ENCODE data around the gene DRC7. TPM values are rescaled to one million over a fixed set of nuclear protein-coding genes. Genes with fewer than 3 reads are reported as not detected.

The DRC7 gene
- total and polyA plus RNA-seq, 9 of the 15 experiments (the other 6 are each of a cell fraction or from before 2014, with no cell fraction given): 0.04 to 0.33 (median 0.12) TPM; not detected in 3

DNA sequence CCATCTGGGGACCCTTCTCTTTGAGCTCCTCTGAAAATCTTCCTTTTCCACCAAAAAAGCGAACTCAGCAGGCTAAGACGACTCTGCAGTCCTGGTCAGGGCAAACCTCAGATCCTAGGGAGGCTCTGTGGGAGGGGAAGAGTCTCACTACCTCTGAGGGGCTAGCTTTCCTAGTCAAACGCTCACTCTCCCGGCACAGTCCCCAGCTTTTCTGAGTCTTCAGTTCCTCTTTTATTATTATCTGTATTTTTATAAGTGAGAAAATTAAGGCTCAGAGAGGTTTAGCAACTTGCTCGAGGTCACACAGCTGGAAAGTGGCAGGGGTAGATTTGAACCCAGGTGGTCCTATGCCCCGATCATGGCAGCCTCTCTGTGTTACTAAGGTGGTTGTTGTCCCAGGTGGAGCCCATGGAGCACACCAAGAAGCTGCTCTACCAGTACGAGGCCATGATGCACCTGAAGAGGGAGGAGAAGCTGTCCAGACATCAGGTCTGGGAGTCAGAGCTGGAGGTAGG, 31.9 kb downstream of the DRC7 start:
- BruUV-seq (replicated peaks): no TSS peak
- Histone ChIP-seq H2AFZ (ENCODE audit: low read depth, low read length) (no peak overlapping the region), H3K4me2 (ENCODE audit: insufficient read depth, low read length) (no peak overlapping the region), H3K4me3 (no peak overlapping the region), H4K20me1 (replicated peaks; ENCODE audit: control insufficient read depth, insufficient read depth, low read length) (no peaks in the 10 kb centered on the region), H3K9ac (ENCODE audit: insufficient read depth in 1 of 2, low read depth in 2 of 2, low read length in 2 of 2) (no peak overlapping the region), H3K79me2 (ENCODE audit: control insufficient read depth, insufficient read depth, low read length) (no peaks in the 10 kb centered on the region), H3K36me3 (ENCODE audit: control insufficient read depth, insufficient read depth, low read length) (no peaks in the 10 kb centered on the region), H3K4me1 (replicated peaks in 1 of 2; ENCODE audit: control insufficient read depth in 2 of 2, insufficient read depth in 2 of 2, low read length in 2 of 2) (peaks cover 7 to 19% of the 10 kb centered on the region in 2 experiments), H3K9me1 (ENCODE audit: control insufficient read depth, insufficient read depth, low read length) (no peaks in the 10 kb centered on the region), H3K27me3 (ENCODE audit: control insufficient read depth in 2 of 2, insufficient read depth in 2 of 2, low read length in 2 of 2) (0 out of 5 replicates have a peak, but pooled peaks cover 0 to 5% of the 10 kb centered on the region in 2 experiments), H3K9me3 (replicated peaks; ENCODE audit: control insufficient read depth, insufficient read depth, low read depth, low read length) (no peaks in the 10 kb centered on the region), H3K27ac (ENCODE audit: extremely low read depth, low read depth, low read length) (no peak overlapping the region)
- intact Hi-C loops (cut with micrococcal nuclease) (no loop called here), in situ Hi-C loops (cut with MboI) (no loop called here)
- DNase-seq (ENCODE audit: extremely low read depth in 1 of 4, low spot score in 3 of 4): no peak
- ATAC-seq: no peak
- WGBS (ENCODE audit: insufficient coverage, low coverage, missing lambda C conversion rate): 9% methylated on average over 7 of the region's 7 CpGs
- FAIRE-seq: no peak
- CTCF ChIA-PET (ENCODE audit: low intra/inter-chr PET ratio): no interaction called here
- TF ChIP-seq RBM25 (IDR thresholded peaks at IDR 0.05; ENCODE audit: low read depth, low read length, severe bottlenecking): peak; percentile 85
- TF ChIP-seq ADNP (tag; IDR thresholded peaks at IDR 0.05): peak; percentile 45; the same call in 1 of the 2 replicates
- peak; percentile 54 to 65; a peak in 3 of 4 replicates for TF ChIP-seq KDM1A (IDR thresholded peaks at IDR 0.05)
- TF ChIP-seq BCOR (IDR thresholded peaks at IDR 0.05): peak; percentile 70
- TF ChIP-seq ZBTB43 (CRISPR knock-in tag; IDR thresholded peaks at IDR 0.05): no peak
- TF ChIP-seq, protein P1, sequence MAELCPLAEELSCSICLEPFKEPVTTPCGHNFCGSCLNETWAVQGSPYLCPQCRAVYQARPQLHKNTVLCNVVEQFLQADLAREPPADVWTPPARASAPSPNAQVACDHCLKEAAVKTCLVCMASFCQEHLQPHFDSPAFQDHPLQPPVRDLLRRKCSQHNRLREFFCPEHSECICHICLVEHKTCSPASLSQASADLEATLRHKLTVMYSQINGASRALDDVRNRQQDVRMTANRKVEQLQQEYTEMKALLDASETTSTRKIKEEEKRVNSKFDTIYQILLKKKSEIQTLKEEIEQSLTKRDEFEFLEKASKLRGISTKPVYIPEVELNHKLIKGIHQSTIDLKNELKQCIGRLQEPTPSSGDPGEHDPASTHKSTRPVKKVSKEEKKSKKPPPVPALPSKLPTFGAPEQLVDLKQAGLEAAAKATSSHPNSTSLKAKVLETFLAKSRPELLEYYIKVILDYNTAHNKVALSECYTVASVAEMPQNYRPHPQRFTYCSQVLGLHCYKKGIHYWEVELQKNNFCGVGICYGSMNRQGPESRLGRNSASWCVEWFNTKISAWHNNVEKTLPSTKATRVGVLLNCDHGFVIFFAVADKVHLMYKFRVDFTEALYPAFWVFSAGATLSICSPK (IDR thresholded peaks at IDR 0.05; ENCODE audit: borderline replicate concordance): no peak
- no peak for TF ChIP-seq RAD51 (IDR thresholded peaks at IDR 0.05; ENCODE audit: borderline replicate concordance, low read depth)
- no peak for TF ChIP-seq PHB (CRISPR knock-in tag; IDR thresholded peaks at IDR 0.05)
- no peak for TF ChIP-seq SP1 (CRISPR knock-in tag; IDR thresholded peaks at IDR 0.05)
- TF ChIP-seq SMARCA5 (IDR thresholded peaks at IDR 0.05): peak; percentile 63; the same call in 1 of the 2 replicates
- TF ChIP-seq ZFX (CRISPR knock-in tag; IDR thresholded peaks at IDR 0.05): no peak
- 0 out of 2 replicates have a peak, but pooled peaks have one; percentile 29 for TF ChIP-seq SPI1 (IDR thresholded peaks at IDR 0.05; ENCODE audit: borderline replicate concordance, low read depth, low read length)
- no peak for TF ChIP-seq MYNN (IDR thresholded peaks at IDR 0.05)
- TF ChIP-seq MYNN (CRISPR knock-in tag; IDR thresholded peaks at IDR 0.05): no peak
- TF ChIP-seq ZBTB8A (IDR thresholded peaks at IDR 0.05; ENCODE audit: partially characterized antibody): no peak
- TF ChIP-seq HDAC2 (IDR thresholded peaks at IDR 0.05): peak; percentile 29; the same call in 1 of the 2 replicates
- peak; percentile 86 for TF ChIP-seq ZFP36 (IDR thresholded peaks at IDR 0.05; ENCODE audit: low read depth, low read length, partially characterized antibody)
- POLR2A ChIA-PET: interaction anchor here (0.6 to 2.5 kb wide), 2 partner anchors 9 to 321 kb away, joined by 3 to 12 read pairs; partner anchors contain the start of gene KATNB1
